Panc1 (cell line): ENCODE data around the gene DRD2. TPM values are rescaled to one million over a fixed set of nuclear protein-coding genes. Genes with fewer than 3 reads are reported as not detected.

Experiments
- ATAC-seq: fragments of 200-7000 bp; cut with Tn5 transposase; 2 replicates; pipeline ENCODE4 v1.9.1; 2020; ENCODE audit warnings: mild to moderate bottlenecking, moderate library complexity
- BruUV-seq: library from RNA; stranded (reverse); fragments of 400-500 nt; replicated peaks from 2 replicates; lab custom pipeline; 2021; lab: Mats Ljungman, UMichigan
- CTCF ChIA-PET: fragments of 300-600 bp; sonication (Branson Sonifier 250); formaldehyde crosslinking; loops from one replicate; lab custom pipeline; 2022; ENCODE audit warnings: antibody characterized with exemption; lab: Charles Lee
- POLR2A ChIA-PET: fragments of 300-600 bp; sonication (Branson Sonifier 250); formaldehyde crosslinking; loops from one replicate; lab custom pipeline; 2022; ENCODE audit warnings: antibody characterized with exemption; lab: Charles Lee
- DNase-seq: peaks from one replicate; pipeline ENCODE4 v3.0.0-alpha.2; 2010; ENCODE audit warnings: low read depth, low spot score
- H3K27ac ChIP-seq: 2 replicates; pipeline ENCODE4 v1.5.1; 2011; ENCODE audit warnings: mild to moderate bottlenecking, low read length, inconsistent platforms
- H3K27me3 ChIP-seq: fragments of 200-500 bp; sonication (Bioruptor generic); 2 replicates; pipeline ENCODE4 v1.6.0; 2014; ENCODE audit warnings: low read length, inconsistent platforms; ENCODE audit not compliant: control insufficient read depth, insufficient read depth
- H3K36me3 ChIP-seq: fragments of 200-500 bp; sonication (Bioruptor generic); 2 replicates; pipeline ENCODE4 v1.5.1; 2014; ENCODE audit warnings: inconsistent platforms, mild to moderate bottlenecking, low read length, moderate library complexity; ENCODE audit not compliant: control insufficient read depth, insufficient read depth
- H3K4me1 ChIP-seq: 2 replicates; pipeline ENCODE4 v1.5.1; 2011; ENCODE audit warnings: inconsistent platforms, mild to moderate bottlenecking, low read length, moderate library complexity; ENCODE audit not compliant: control insufficient read depth, insufficient read depth
- H3K4me3 ChIP-seq, 2 experiments: 2 replicates each; pipeline ENCODE4 v1.5.1; 2011 to 2012; ENCODE audit warnings: low read depth in 2 of 2, low read length in 2 of 2, mild to moderate bottlenecking in 2 of 2, inconsistent platforms in 1 of 2, moderate library complexity in 1 of 2
- H3K9me3 ChIP-seq: fragments of 200-500 bp; sonication (Bioruptor generic); 2 replicates; pipeline ENCODE4 v1.5.1; 2014; ENCODE audit warnings: low read depth, mild to moderate bottlenecking, inconsistent platforms, low read length, moderate library complexity; ENCODE audit not compliant: control insufficient read depth, insufficient read depth
- CTCF ChIP-seq: fragments of 450-650 bp; IDR thresholded peaks from 2 replicates; pipeline ENCODE4 v1.5.1; 2017; ENCODE audit warnings: mild to moderate bottlenecking
- POLR2AphosphoS5 ChIP-seq: IDR thresholded peaks from 2 replicates; pipeline ENCODE4 v1.6.1; 2012; ENCODE audit warnings: mild to moderate bottlenecking, low read depth, low read length, moderate library complexity
- REST ChIP-seq, 2 experiments: IDR thresholded peaks; 2 replicates each; pipeline ENCODE4 v1.6.1; 2011 to 2012; ENCODE audit warnings: low read depth in 2 of 2, control low read depth in 1 of 2, low read length in 1 of 2, mild to moderate bottlenecking in 1 of 2, moderate library complexity in 1 of 2; ENCODE audit not compliant: insufficient read depth in 1 of 2
- SIN3A ChIP-seq: IDR thresholded peaks from 2 replicates; pipeline ENCODE4 v1.6.1; 2012; ENCODE audit warnings: low read depth, mild to moderate bottlenecking, low read length, moderate library complexity, borderline replicate concordance; ENCODE audit not compliant: insufficient read depth
- TCF7L2 ChIP-seq: IDR thresholded peaks from 2 replicates; pipeline ENCODE4 v1.6.1; 2011; ENCODE audit warnings: mild to moderate bottlenecking, low read depth, low read length, inconsistent platforms
- in situ Hi-C: cut with HindIII; loops from 2 replicates; pipeline ENCODE4 v1.10.0; 2016; ENCODE audit warnings: low sequenced_read_pairs, low pct_unique_long_range_greater_than_20kb
- intact Hi-C: fragments of 100-400 bp; cut with micrococcal nuclease; formaldehyde crosslinking; loops from one replicate; pipeline ENCODE4 v1.10.0; 2022; ENCODE audit not compliant: unreplicated experiment
- total RNA-seq: library from RNA; stranded (reverse); gene quantifications from one replicate; pipeline ENCODE4 v1.2.1, GENCODE V29; 2021; ENCODE audit not compliant: unreplicated experiment

The DRD2 gene
- total RNA-seq, 1 experiment from 2014 or later = 5.3 TPM

- no TSS peak for BruUV-seq
- in situ Hi-C loops = no loop called here
- H3K4me1 ChIP-seq = no peaks in the 10 kb centered on the region
- ATAC-seq = no peak
- intact Hi-C loops = no loop called here
- ChIA-PET CTCF (no interaction called here), POLR2A (no interaction called here)
- DNase-seq = no peak
- TF ChIP-seq SIN3A (no peak), REST (IDR thresholded peaks at IDR 0.05; ENCODE audit: insufficient read depth in 1 of 2, low read depth in 2 of 2, low read length in 1 of 2) (no peak), POLR2AphosphoS5 (no peak), CTCF (no peak), TCF7L2 (no peak)
- H3K36me3 ChIP-seq = no peaks in the 10 kb centered on the region
- H3K27ac ChIP-seq = no peak overlapping the region
- no peak overlapping the region for H3K4me3 ChIP-seq
- no peaks in the 10 kb centered on the region; the same call in 1 of the 2 replicates for H3K27me3 ChIP-seq
- H3K9me3 ChIP-seq = no peaks in the 10 kb centered on the region
Measured at GRCh38 chr11:113521737-113522517, 46.7 kb upstream of the DRD2 start.

GRCh38 chr11:113519989-113520613 lies 44.9 kb upstream of the DRD2 start:
- no peak overlapping the region for H3K4me3 ChIP-seq
- H3K27ac ChIP-seq = no peak overlapping the region
- no peaks in the 10 kb centered on the region for H3K4me1 ChIP-seq
- CTCF ChIA-PET = interaction anchor here (0.5 kb wide), 1 partner anchor 13 kb away, joined by 4 read pairs; no protein-coding TSS in a partner anchor
- in situ Hi-C loops = no loop called here
- no peaks in the 10 kb centered on the region for H3K9me3 ChIP-seq
- no peaks in the 10 kb centered on the region; the same call in 1 of the 2 replicates for H3K27me3 ChIP-seq
- TF ChIP-seq POLR2AphosphoS5 (no peak), TCF7L2 (no peak), REST (IDR thresholded peaks at IDR 0.05; ENCODE audit: insufficient read depth in 1 of 2, low read depth in 2 of 2, low read length in 1 of 2) (no peak), SIN3A (no peak), CTCF (no peak)
- POLR2A ChIA-PET = no interaction called here
- H3K36me3 ChIP-seq = no peaks in the 10 kb centered on the region
- no TSS peak for BruUV-seq
- intact Hi-C loops = no loop called here
- DNase-seq (no peak), ATAC-seq (no peak)
